Measurements from ENCODE around the gene SRMS. TPM values are rescaled to one million over a fixed set of nuclear protein-coding genes. Genes with fewer than 3 reads are reported as not detected.

SRMS gene
- total RNA-seq, 1 experiment from 2014 or later = 1.4 TPM

- intact Hi-C loops (cut with micrococcal nuclease) = no loop called here
- no TSS peak for BruUV-seq (replicated peaks)
- ChIA-PET POLR2A (interaction anchor here (1.1 to 2.5 kb wide), 3 partner anchors 10 to 290 kb away, joined by 4 to 12 read pairs (median 5); partner anchors contain the start of gene TPD52L2), CTCF (no interaction called here)
- H3K36me3 Mint-ChIP-seq (ENCODE audit: insufficient read depth, unreplicated experiment) = no peaks in the 10 kb centered on the region
- no peak overlapping the region for H3K27ac Mint-ChIP-seq (ENCODE audit: low read depth, unreplicated experiment)
- H3K4me3 Mint-ChIP-seq (ENCODE audit: unreplicated experiment) = peak overlapping the region; percentile 78
- DNase-seq (ENCODE audit: unreplicated experiment) = peak; percentile 54
- no peaks in the 10 kb centered on the region for H3K4me1 Mint-ChIP-seq (ENCODE audit: insufficient read depth, unreplicated experiment)
- H3K9me3 Mint-ChIP-seq (ENCODE audit: unreplicated experiment) = no peaks in the 10 kb centered on the region
- H3K27me3 Mint-ChIP-seq (ENCODE audit: insufficient read depth, unreplicated experiment) = no peaks in the 10 kb centered on the region
- TF ChIP-seq CTCF (IDR thresholded peaks at IDR 0.05; ENCODE audit: unreplicated experiment) = no peak
Observed at GRCh38 chr20:63574829-63575743, 27.5 kb upstream of the SRMS start.

GRCh38 chr20:63574156-63574828 lies 26.7 kb upstream of the SRMS start, which contains the start of gene HELZ2:
HELZ2 (minus strand) TSS chr20:63574239; CDS start chr20:63572385, 1,854 bp downstream.
- intact Hi-C loops (cut with micrococcal nuclease) = no loop called here
- H3K36me3 Mint-ChIP-seq (ENCODE audit: insufficient read depth, unreplicated experiment) = no peaks in the 10 kb centered on the region
- TF ChIP-seq CTCF (IDR thresholded peaks at IDR 0.05; ENCODE audit: unreplicated experiment) = no peak
- H3K4me1 Mint-ChIP-seq (ENCODE audit: insufficient read depth, unreplicated experiment) = no peaks in the 10 kb centered on the region
- POLR2A ChIA-PET = interaction anchor here (0.6 to 2.5 kb wide), 7 partner anchors 9 to 291 kb away, joined by 3 to 12 read pairs (median 4); partner anchors contain the start of genes GMEB2, PTK6 and TPD52L2
- CTCF ChIA-PET = interaction anchor here (0.6 to 1.3 kb wide), 3 partner anchors 36 to 290 kb away, joined by 4 to 6 read pairs (median 4); partner anchors contain the start of genes PTK6 and TPD52L2
- BruUV-seq (replicated peaks) = no TSS peak
- peak; percentile 65 for DNase-seq (ENCODE audit: unreplicated experiment)
- H3K27ac Mint-ChIP-seq (ENCODE audit: low read depth, unreplicated experiment) = peak within 1 kb of the TSS; percentile 87
- H3K9me3 Mint-ChIP-seq (ENCODE audit: unreplicated experiment) = no peaks in the 10 kb centered on the region
- H3K4me3 Mint-ChIP-seq (ENCODE audit: unreplicated experiment) = peak within 1 kb of the TSS; percentile 78
- H3K27me3 Mint-ChIP-seq (ENCODE audit: insufficient read depth, unreplicated experiment) = no peaks in the 10 kb centered on the region

GRCh38 chr20:63573647-63574131 lies 26.1 kb upstream of the SRMS start:
- H3K9me3 Mint-ChIP-seq (ENCODE audit: unreplicated experiment) = no peaks in the 10 kb centered on the region
- intact Hi-C loops (cut with micrococcal nuclease) = no loop called here
- peak overlapping the region; percentile 78 for H3K4me3 Mint-ChIP-seq (ENCODE audit: unreplicated experiment)
- CTCF ChIA-PET = interaction anchor here (0.6 to 1.3 kb wide), 3 partner anchors 36 to 291 kb away, joined by 4 to 6 read pairs (median 4); partner anchors contain the start of genes PTK6 and TPD52L2
- H3K36me3 Mint-ChIP-seq (ENCODE audit: insufficient read depth, unreplicated experiment) = no peaks in the 10 kb centered on the region
- peak overlapping the region; percentile 87 for H3K27ac Mint-ChIP-seq (ENCODE audit: low read depth, unreplicated experiment)
- H3K4me1 Mint-ChIP-seq (ENCODE audit: insufficient read depth, unreplicated experiment) = no peaks in the 10 kb centered on the region
- POLR2A ChIA-PET = interaction anchor here (0.6 to 2.5 kb wide), 6 partner anchors 9 to 291 kb away, joined by 3 to 12 read pairs (median 4); partner anchors contain the start of genes GMEB2, PTK6 and TPD52L2
- BruUV-seq (replicated peaks) = TSS peak; percentile 23
- no peak for TF ChIP-seq CTCF (IDR thresholded peaks at IDR 0.05; ENCODE audit: unreplicated experiment)
- DNase-seq (ENCODE audit: unreplicated experiment) = no peak
- no peaks in the 10 kb centered on the region for H3K27me3 Mint-ChIP-seq (ENCODE audit: insufficient read depth, unreplicated experiment)
